Activated B cell treated with CpG ODN at 0.5 μM for 24 hours (primary cell): ENCODE measurements around the gene ANO6. TPM values are rescaled to one million over a fixed set of nuclear protein-coding genes. Genes with fewer than 3 reads are reported as not detected.

Source experiments
- ATAC-seq: fragments of 200-7000 bp; cut with Tn5 transposase; one replicate; pipeline ENCODE4 v1.10.0; 2021; ENCODE audit warnings: low read depth, mild to moderate bottlenecking, moderate library complexity
- CTCF ChIA-PET: fragments of 350-600 bp; sonication (Branson Sonifier 250); formaldehyde crosslinking; loops from one replicate; lab custom pipeline; 2021; ENCODE audit warnings: antibody characterized with exemption; lab: Charles Lee
- POLR2A ChIA-PET: fragments of 350-600 bp; sonication (Branson Sonifier 250); formaldehyde crosslinking; loops from one replicate; lab custom pipeline; 2021; ENCODE audit warnings: antibody characterized with exemption; lab: Charles Lee
- DNase-seq: peaks from one replicate; pipeline ENCODE4 v3.0.0; 2022
- H3K27ac Mint-ChIP-seq: one replicate; pipeline ENCODE4 v1.8.0; 2020; ENCODE audit warnings: mixed read lengths
- H3K27me3 Mint-ChIP-seq: one replicate; pipeline ENCODE4 v1.8.0; 2021; ENCODE audit warnings: mixed read lengths
- H3K36me3 Mint-ChIP-seq: one replicate; pipeline ENCODE4 v1.8.0; 2021; ENCODE audit warnings: low read depth, mixed read lengths
- H3K4me1 Mint-ChIP-seq: one replicate; pipeline ENCODE4 v1.8.0; 2021; ENCODE audit warnings: mixed read lengths
- H3K4me3 Mint-ChIP-seq: one replicate; pipeline ENCODE4 v1.8.0; 2020; ENCODE audit warnings: mild to moderate bottlenecking, mixed read lengths
- H3K9me3 Mint-ChIP-seq: one replicate; pipeline ENCODE4 v1.8.0; 2020; ENCODE audit warnings: mixed read lengths
- CTCF ChIP-seq: fragments of 200-600 bp; IDR thresholded peaks from one replicate; pipeline ENCODE4 v1.8.0; 2022; ENCODE audit warnings: antibody characterized with exemption, mild to moderate bottlenecking
- intact Hi-C: fragments of 100-400 bp; cut with micrococcal nuclease; formaldehyde crosslinking; loops from one replicate; pipeline ENCODE4 v1.15.1; 2024
- total RNA-seq: library from RNA; stranded (reverse); gene quantifications from 2 replicates; pipeline ENCODE4 v1.2.3, GENCODE V29; 2022

The ANO6 gene
- total RNA-seq, 1 donor from 2014 or later, result 16.3 TPM

GRCh38 chr12:45248095-45248494 is 32.2 kb downstream of the ANO6 start:
- CTCF ChIA-PET, result no interaction called here
- ATAC-seq (no peak), DNase-seq (no peak)
- POLR2A ChIA-PET, result no interaction called here
- no peak overlapping the region for H3K4me3 Mint-ChIP-seq
- H3K36me3 Mint-ChIP-seq, result peaks cover 3% of the 10 kb centered on the region
- no peak for TF ChIP-seq CTCF
- H3K27ac Mint-ChIP-seq, result no peak overlapping the region
- intact Hi-C loops, result no loop called here
- no peaks in the 10 kb centered on the region for H3K27me3 Mint-ChIP-seq
- peaks cover 14% of the 10 kb centered on the region for H3K4me1 Mint-ChIP-seq
- H3K9me3 Mint-ChIP-seq, result no peaks in the 10 kb centered on the region

DNA sequence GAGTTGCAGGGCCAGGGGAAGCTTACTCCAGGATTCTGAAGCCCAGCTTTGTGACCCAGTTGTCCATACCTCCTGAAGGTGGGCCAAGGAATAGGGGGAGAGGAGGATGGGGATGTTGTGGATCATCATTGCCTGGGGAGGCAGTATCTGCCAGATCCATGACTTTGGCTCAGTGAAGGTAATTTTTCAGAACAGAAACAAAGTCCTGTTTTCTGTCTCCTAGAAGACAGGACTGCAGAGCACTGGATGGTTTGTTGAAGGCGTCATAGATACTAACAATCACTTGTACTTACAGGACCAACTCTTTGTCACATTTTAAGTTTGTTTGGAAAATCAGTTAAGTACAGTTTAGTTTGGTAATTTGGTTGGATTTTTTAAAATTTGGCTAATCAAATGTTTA is 38.4 kb downstream of the ANO6 start:
- Mint-ChIP-seq H3K27ac (no peak overlapping the region), H3K36me3 (no peaks in the 10 kb centered on the region), H3K4me1 (peaks cover 17% of the 10 kb centered on the region), H3K27me3 (no peaks in the 10 kb centered on the region), H3K9me3 (no peaks in the 10 kb centered on the region), H3K4me3 (no peak overlapping the region)
- ChIA-PET POLR2A (no interaction called here), CTCF (interaction anchor here (0.6 kb wide), 1 partner anchor 554 kb away, joined by 3 read pairs; no protein-coding TSS in a partner anchor)
- intact Hi-C loops, result no loop called here
- ATAC-seq (no peak), DNase-seq (no peak)
- TF ChIP-seq CTCF, result no peak

DNA sequence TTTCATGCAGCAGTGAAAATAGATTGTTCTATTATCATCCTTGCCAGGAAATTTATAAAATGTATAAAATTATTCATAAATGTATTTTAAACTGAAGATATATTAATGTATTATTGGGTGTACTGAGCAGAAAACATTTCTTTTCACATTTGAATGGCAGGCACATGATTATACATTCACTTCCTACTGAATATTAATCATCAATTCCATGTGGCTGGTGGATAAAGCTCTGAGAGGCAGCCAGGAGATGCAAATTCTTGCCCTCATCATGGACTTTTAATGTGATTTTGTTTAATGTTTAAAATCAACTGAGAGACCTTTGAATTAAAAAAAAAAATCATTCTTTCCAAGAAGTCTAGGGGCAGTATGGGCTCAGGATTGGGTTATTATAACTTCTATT is 40.8 kb downstream of the ANO6 start:
- no peak for TF ChIP-seq CTCF
- peaks cover 17% of the 10 kb centered on the region for H3K4me1 Mint-ChIP-seq
- ATAC-seq (no peak), DNase-seq (no peak)
- POLR2A ChIA-PET, result interaction anchor here (0.6 kb wide), 1 partner anchor 380 kb away, joined by 3 read pairs; the partner anchor contains the start of gene NELL2
- H3K27ac Mint-ChIP-seq, result no peak overlapping the region
- no peak overlapping the region for H3K4me3 Mint-ChIP-seq
- no peaks in the 10 kb centered on the region for H3K36me3 Mint-ChIP-seq
- no peaks in the 10 kb centered on the region for H3K9me3 Mint-ChIP-seq
- CTCF ChIA-PET, result no interaction called here
- intact Hi-C loops, result no loop called here
- H3K27me3 Mint-ChIP-seq, result no peaks in the 10 kb centered on the region

- no peak overlapping the region for H3K4me3 Mint-ChIP-seq
- no peaks in the 10 kb centered on the region for H3K36me3 Mint-ChIP-seq
- no peak overlapping the region for H3K27ac Mint-ChIP-seq
- intact Hi-C loops, result no loop called here
- DNase-seq (no peak), ATAC-seq (no peak)
- POLR2A ChIA-PET, result interaction anchor here (0.6 kb wide), 1 partner anchor 381 kb away, joined by 3 read pairs; the partner anchor contains the start of gene NELL2
- H3K9me3 Mint-ChIP-seq, result no peaks in the 10 kb centered on the region
- H3K27me3 Mint-ChIP-seq, result no peaks in the 10 kb centered on the region
- TF ChIP-seq CTCF, result no peak
- peaks cover 17% of the 10 kb centered on the region for H3K4me1 Mint-ChIP-seq
- CTCF ChIA-PET, result no interaction called here
Observed at GRCh38 chr12:45257185-45257930, 41.5 kb downstream of the ANO6 start.

GRCh38 chr12:45259675-45260074 is 43.8 kb downstream of the ANO6 start:
- Mint-ChIP-seq H3K9me3 (no peaks in the 10 kb centered on the region), H3K36me3 (no peaks in the 10 kb centered on the region), H3K4me3 (no peak overlapping the region), H3K27me3 (no peaks in the 10 kb centered on the region), H3K27ac (no peak overlapping the region), H3K4me1 (peaks cover 17% of the 10 kb centered on the region)
- CTCF ChIA-PET, result no interaction called here
- TF ChIP-seq CTCF, result no peak
- POLR2A ChIA-PET, result no interaction called here
- intact Hi-C loops, result no loop called here
- ATAC-seq (no peak), DNase-seq (no peak)
